ENCODE measurements around the gene PEX14.

DNA sequence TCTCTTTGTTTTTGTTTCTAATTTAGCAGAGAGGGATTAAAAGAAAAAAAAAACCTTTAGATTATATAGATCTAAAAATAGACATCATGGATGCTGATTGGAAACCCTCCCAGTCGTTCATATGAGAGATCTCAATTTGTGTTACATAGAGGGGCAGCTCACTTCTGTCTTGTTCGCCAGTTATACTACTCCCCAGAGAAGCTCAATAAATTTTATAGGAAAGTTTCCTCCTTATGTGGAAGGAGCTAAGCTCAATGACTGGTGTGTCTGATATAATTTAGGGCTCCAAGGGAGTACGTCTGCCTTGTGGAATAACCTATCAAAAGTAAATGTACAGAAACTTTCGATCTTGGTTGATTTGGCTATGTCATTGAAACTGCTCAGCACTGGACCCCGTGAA is 117.6 kb downstream of the PEX14 start:
- TF ChIP-seq, protein P1, sequence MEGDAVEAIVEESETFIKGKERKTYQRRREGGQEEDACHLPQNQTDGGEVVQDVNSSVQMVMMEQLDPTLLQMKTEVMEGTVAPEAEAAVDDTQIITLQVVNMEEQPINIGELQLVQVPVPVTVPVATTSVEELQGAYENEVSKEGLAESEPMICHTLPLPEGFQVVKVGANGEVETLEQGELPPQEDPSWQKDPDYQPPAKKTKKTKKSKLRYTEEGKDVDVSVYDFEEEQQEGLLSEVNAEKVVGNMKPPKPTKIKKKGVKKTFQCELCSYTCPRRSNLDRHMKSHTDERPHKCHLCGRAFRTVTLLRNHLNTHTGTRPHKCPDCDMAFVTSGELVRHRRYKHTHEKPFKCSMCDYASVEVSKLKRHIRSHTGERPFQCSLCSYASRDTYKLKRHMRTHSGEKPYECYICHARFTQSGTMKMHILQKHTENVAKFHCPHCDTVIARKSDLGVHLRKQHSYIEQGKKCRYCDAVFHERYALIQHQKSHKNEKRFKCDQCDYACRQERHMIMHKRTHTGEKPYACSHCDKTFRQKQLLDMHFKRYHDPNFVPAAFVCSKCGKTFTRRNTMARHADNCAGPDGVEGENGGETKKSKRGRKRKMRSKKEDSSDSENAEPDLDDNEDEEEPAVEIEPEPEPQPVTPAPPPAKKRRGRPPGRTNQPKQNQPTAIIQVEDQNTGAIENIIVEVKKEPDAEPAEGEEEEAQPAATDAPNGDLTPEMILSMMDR (conservative IDR thresholded peaks at IDR 0.05 in 1 of 2, IDR thresholded peaks at IDR 0.05 in 1 of 2; ENCODE audit: extremely low read depth in 1 of 2, insufficient read depth in 1 of 2, low read depth in 1 of 2, low read length in 2 of 2): no peak
- no peak for TF ChIP-seq EZH2 (IDR thresholded peaks at IDR 0.05; ENCODE audit: borderline replicate concordance, low read length)
